Measurements from ENCODE around the gene MRC2. TPM values are rescaled to one million over a fixed set of nuclear protein-coding genes. Genes with fewer than 3 reads are reported as not detected.

The MRC2 gene
- total RNA-seq, 1 experiment from 2014 or later, result 10.7 TPM

DNA sequence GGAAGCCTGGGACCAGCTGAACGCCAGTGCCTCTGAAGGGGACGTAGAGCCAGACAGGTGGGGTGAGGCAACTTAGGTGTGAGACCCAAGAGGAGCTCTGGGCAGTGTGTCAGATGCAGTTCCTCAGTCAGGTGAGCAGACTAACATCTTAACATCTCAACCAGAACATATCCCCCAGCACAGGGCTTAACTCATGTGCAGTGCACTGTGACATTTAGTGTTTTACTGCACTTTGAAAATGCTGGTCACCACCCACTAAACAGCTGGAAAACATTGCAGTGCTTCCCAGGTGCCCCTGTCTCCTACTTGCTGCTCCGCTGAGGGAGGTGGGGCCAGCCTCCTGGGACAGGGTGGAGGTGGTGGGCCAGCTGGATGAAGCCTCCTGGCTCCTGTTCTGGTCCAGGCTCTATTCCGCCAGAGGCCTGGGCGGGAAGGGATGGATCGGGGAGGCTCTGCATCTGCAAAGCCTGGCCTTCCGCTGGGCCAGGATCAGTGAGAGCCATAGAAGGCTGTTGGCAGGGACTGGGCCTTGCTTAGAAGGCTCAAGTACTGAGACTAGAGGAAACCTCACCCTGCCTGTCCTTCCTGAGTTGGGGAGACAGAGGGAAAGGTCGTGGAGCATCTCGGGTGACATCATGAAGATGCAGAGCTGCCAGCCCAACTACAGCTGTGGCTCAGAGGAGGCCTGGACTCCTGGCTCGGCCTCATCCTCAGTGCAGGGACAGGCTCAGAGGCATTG, 7.9 kb upstream of the MRC2 start:
- ATAC-seq (no peak), DNase-seq (ENCODE audit: low read depth, low spot score) (no peak)
- Histone ChIP-seq H3K4me1 (ENCODE audit: control insufficient read depth in 1 of 2, insufficient read depth in 2 of 2, low read length in 2 of 2) (no peaks in the 10 kb centered on the region), H2AFZ (ENCODE audit: low read depth, low read length, poor library complexity, severe bottlenecking) (no peak overlapping the region), H3K9ac (ENCODE audit: low read length) (no peak overlapping the region), H3K79me2 (ENCODE audit: insufficient read depth, low read length) (no peaks in the 10 kb centered on the region), H4K20me1 (ENCODE audit: insufficient read depth) (no peaks in the 10 kb centered on the region), H3K4me2 (ENCODE audit: low read length) (no peak overlapping the region), H3K4me3 (replicated peaks in 1 of 2; ENCODE audit: low read depth in 1 of 2, low read length in 2 of 2) (no peak overlapping the region), H3K9me2 (ENCODE audit: insufficient read depth) (no peaks in the 10 kb centered on the region), H3K27me3 (ENCODE audit: insufficient read depth, low read length) (no peaks in the 10 kb centered on the region), H3K36me3 (ENCODE audit: control insufficient read depth in 1 of 2, insufficient read depth in 2 of 2, low read length in 2 of 2) (peaks cover 4 to 7% of the 10 kb centered on the region in 2 experiments; a peak in 2 of 4 replicates), H3K27ac (ENCODE audit: low read depth, low read length) (no peak overlapping the region), H3K9me3 (ENCODE audit: control insufficient read depth in 1 of 2, insufficient read depth in 1 of 2, low read depth in 1 of 2, low read length in 2 of 2) (no peaks in the 10 kb centered on the region)
- TF ChIP-seq SRF (IDR thresholded peaks at IDR 0.05; ENCODE audit: low read depth), result no peak
- TF ChIP-seq, protein P1, sequence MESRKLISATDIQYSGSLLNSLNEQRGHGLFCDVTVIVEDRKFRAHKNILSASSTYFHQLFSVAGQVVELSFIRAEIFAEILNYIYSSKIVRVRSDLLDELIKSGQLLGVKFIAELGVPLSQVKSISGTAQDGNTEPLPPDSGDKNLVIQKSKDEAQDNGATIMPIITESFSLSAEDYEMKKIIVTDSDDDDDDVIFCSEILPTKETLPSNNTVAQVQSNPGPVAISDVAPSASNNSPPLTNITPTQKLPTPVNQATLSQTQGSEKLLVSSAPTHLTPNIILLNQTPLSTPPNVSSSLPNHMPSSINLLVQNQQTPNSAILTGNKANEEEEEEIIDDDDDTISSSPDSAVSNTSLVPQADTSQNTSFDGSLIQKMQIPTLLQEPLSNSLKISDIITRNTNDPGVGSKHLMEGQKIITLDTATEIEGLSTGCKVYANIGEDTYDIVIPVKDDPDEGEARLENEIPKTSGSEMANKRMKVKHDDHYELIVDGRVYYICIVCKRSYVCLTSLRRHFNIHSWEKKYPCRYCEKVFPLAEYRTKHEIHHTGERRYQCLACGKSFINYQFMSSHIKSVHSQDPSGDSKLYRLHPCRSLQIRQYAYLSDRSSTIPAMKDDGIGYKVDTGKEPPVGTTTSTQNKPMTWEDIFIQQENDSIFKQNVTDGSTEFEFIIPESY (IDR thresholded peaks at IDR 0.05; ENCODE audit: extremely low read depth, insufficient replicate concordance, low read length), result no peak
- TF ChIP-seq TCF7L2 (IDR thresholded peaks at IDR 0.05; ENCODE audit: borderline replicate concordance, extremely low read depth, insufficient read depth, insufficient read length), result no peak
- TF ChIP-seq YY1 (IDR thresholded peaks at IDR 0.05; ENCODE audit: extremely low read depth, insufficient replicate concordance, low read depth, low read length), result no peak
- TF ChIP-seq SIN3A (IDR thresholded peaks at IDR 0.05; ENCODE audit: low read depth), result no peak
- TF ChIP-seq POLR2A (IDR thresholded peaks at IDR 0.05; ENCODE audit: borderline replicate concordance, extremely low read depth, insufficient read depth, insufficient read length), result no peak
- TF ChIP-seq, protein P2, sequence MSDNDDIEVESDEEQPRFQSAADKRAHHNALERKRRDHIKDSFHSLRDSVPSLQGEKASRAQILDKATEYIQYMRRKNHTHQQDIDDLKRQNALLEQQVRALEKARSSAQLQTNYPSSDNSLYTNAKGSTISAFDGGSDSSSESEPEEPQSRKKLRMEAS (IDR thresholded peaks at IDR 0.05), result no peak
- TF ChIP-seq EGR1 (IDR thresholded peaks at IDR 0.05; ENCODE audit: low read depth), result no peak
- TF ChIP-seq, protein P3, sequence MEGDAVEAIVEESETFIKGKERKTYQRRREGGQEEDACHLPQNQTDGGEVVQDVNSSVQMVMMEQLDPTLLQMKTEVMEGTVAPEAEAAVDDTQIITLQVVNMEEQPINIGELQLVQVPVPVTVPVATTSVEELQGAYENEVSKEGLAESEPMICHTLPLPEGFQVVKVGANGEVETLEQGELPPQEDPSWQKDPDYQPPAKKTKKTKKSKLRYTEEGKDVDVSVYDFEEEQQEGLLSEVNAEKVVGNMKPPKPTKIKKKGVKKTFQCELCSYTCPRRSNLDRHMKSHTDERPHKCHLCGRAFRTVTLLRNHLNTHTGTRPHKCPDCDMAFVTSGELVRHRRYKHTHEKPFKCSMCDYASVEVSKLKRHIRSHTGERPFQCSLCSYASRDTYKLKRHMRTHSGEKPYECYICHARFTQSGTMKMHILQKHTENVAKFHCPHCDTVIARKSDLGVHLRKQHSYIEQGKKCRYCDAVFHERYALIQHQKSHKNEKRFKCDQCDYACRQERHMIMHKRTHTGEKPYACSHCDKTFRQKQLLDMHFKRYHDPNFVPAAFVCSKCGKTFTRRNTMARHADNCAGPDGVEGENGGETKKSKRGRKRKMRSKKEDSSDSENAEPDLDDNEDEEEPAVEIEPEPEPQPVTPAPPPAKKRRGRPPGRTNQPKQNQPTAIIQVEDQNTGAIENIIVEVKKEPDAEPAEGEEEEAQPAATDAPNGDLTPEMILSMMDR (IDR thresholded peaks at IDR 0.05 in 2 of 3, conservative IDR thresholded peaks at IDR 0.05 in 1 of 3; ENCODE audit: borderline replicate concordance in 1 of 3, insufficient read depth in 1 of 3, low read depth in 2 of 3, low read length in 2 of 3), result no peak
- ChIA-PET CTCF (interaction anchor here (1.0 kb wide), 1 partner anchor 67 kb away, joined by 3 read pairs; no protein-coding TSS in a partner anchor), POLR2A (no interaction called here), RAD21 (ENCODE audit: low non-redundant PET in 1 of 2, low total read pairs in 2 of 2, uncharacterized antibody in 2 of 2, unreplicated experiment in 2 of 2) (no interaction called here)
- intact Hi-C loops (cut with micrococcal nuclease), result no loop called here
- BruUV-seq (replicated peaks), result no TSS peak
